CD4-positive, alpha-beta T cell treated with Interleukin-17A for 1 hour (primary cell): ENCODE results near the gene TSPO.
"Not testable (repeated sequence)": the region's sequence is repeated elsewhere in the genome, so short reads cannot be mapped to it uniquely, and the experiment has no call there.

ENCODE experiments used
- DNase-seq: peaks from one replicate; pipeline ENCODE4 v3.0.0-alpha.2; 2020

TSPO gene

GRCh38 chr22:43131773-43132501 is 19.4 kb upstream of the TSPO start:
- DNase-seq = no peak

- no peak for DNase-seq
Measured at GRCh38 chr22:43133401-43133800, 18.0 kb upstream of the TSPO start.

GRCh38 chr22:43134553-43134952 is 16.8 kb upstream of the TSPO start:
- no peak for DNase-seq

DNA sequence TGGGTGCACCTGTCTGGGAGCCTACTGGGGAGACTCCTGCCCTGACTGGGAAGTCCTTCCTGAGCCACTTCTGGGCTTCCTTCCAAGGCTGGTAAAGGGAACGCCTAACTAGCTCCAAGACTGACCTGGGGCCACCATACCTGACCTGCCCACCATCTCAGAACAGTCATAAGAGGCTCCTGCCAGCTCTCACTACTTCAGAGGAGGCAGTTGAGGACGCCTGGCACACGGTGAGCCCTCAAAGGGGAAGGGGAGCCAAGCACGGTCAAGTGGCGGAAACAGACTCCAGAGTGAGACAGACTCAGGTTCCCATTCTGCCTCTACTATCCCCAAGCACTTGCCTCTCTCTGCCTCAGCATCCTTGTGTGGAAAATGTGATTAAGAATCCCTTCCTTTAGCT is 15.8 kb upstream of the TSPO start:
- no peak for DNase-seq

DNA sequence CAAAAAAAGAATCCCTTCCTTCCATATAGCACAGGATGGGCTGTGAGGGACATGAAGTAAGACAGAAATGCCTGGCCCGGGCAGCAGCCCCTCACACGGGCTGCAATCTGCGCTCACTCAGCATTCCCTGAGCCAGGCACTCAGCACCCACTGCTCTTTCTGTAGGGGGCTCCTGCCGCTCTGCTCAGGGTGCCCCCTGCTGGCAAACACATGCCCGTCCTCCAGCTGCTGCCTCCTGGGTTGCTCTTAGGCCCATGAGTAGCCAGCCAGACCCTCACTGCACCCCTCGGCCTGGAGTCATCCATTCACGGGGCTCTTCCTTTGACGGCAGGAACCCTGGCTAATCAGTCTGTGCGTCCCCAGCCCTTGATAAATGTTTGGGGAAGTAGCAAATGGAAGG is 15.1 kb upstream of the TSPO start:
- DNase-seq = peak; percentile 42

- DNase-seq = no peak
Measured at GRCh38 chr22:43136801-43137200, 14.6 kb upstream of the TSPO start.

- peak; percentile 85 for DNase-seq
Measured at GRCh38 chr22:43142880-43143562, 8.3 kb upstream of the TSPO start, which contains the start of gene MCAT. Gene MCAT (minus strand): TSS chr22:43143398. CDS start chr22:43143348, 50 bp downstream.

GRCh38 chr22:43144949-43145348 is 6.4 kb upstream of the TSPO start:
- DNase-seq = no peak

GRCh38 chr22:43145371-43145770 is 6.0 kb upstream of the TSPO start:
- not testable (repeated sequence) for DNase-seq

DNA sequence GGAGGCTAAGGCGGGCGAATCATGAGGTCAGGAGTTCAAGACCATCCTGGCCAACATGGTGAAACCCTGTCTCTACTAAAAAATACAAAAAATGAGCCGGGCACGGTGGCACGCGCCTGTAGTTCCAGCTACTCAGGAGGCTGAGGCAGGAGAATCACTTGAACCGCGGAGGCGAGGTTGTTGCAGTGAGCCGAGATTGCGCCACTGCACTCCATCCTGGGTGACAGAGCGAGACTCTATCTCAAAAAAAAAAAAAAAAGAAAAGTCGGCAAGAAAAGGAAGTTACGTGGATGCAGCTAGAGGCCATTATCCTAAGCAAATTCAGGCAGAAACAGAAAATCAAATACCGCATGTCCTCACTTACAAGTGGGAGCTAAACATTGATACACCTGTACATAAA is 5.0 kb upstream of the TSPO start:
- not testable (repeated sequence) for DNase-seq

DNA sequence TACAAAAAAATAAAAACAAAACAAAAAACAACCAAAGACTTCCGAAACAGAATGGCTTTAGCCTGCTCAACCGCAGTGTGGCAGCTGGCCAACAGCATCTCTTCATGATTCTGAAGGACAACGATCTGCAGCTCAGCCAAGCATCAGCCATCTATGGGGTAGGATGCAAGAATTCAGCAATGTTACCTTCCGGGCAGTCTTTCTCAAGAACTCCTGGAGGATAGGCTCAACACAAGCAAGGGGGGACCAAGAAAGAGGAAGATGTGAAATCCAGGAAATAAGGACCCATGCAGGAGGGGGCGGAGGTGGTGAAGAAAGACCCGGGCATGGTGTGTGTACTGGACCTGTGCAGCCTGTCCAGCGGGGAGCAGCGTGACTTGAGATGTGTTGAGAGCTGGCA is 3.5 kb upstream of the TSPO start:
- DNase-seq = no peak

GRCh38 chr22:43148581-43148980 is 2.8 kb upstream of the TSPO start:
- no peak for DNase-seq

DNA sequence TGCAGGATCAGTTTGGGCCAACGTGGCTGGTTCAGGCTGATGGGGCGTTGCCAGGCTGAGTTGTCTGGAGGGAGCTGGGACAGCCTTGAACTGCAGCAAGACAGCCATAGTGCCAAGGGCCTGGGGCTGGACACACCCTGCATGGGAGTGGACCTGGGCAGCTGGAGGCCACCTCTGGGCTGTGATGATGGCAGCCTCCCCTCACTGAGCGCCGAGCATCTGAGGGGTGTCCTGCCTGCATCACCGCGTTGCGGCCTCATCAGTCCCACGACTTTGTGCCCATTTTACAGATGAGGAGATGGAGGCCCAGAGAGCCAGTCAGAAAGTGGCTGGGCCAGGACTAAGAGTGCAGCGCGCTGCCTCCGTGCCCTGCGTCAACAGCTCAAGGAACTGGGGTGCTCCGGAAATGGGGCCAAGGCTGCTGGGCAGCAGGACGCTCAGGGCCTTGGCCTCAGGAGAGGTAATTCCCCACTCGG is 590 bp upstream of the TSPO start:
- DNase-seq = no peak

GRCh38 chr22:43152003-43152356 is 621 bp downstream of the TSPO start:
- DNase-seq = peak; percentile 9

- peak; percentile 61 for DNase-seq
Measured at GRCh38 chr22:43152357-43153071, 1.2 kb downstream of the TSPO start.

- DNase-seq = no peak
Measured at GRCh38 chr22:43153899-43154298, 2.5 kb downstream of the TSPO start.

GRCh38 chr22:43154887-43155536 is 3.7 kb downstream of the TSPO start:
- no peak for DNase-seq

DNA sequence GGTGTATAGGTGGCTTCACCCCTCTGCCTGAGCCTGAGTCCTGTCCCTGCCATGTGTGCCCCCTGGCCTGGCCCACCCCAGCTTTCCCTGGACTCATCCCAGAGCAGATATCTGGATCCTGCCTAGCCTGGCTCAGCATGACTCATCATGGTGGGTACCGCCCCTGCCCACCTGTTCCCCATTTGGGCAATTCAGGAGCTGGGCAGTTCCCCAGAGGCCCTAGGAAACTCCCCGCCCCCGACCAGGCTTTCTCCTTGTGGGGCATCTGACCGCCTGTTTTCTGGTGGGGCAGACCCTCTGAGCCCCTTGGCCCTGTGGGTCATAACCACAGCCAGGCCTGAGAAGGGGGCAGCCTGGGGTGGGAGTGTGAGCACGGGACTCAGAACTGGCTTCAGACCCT is 4.4 kb downstream of the TSPO start:
- DNase-seq = no peak

- no peak for DNase-seq
Measured at GRCh38 chr22:43156413-43156812, 5.1 kb downstream of the TSPO start.

- DNase-seq = no peak
Measured at GRCh38 chr22:43157874-43158546, 6.7 kb downstream of the TSPO start.

- no peak for DNase-seq
Measured at GRCh38 chr22:43158778-43159483, 7.6 kb downstream of the TSPO start.
